CD4-positive, alpha-beta T cell (primary cell): ENCODE data around the gene OTULIN. TPM values are rescaled to one million over a fixed set of nuclear protein-coding genes. Genes with fewer than 3 reads are reported as not detected.

Experiments
- ATAC-seq: fragments of 200-7000 bp; cut with Tn5 transposase; one replicate; pipeline ENCODE4 v1.10.0; 2022; ENCODE audit warnings: mild to moderate bottlenecking; ENCODE audit not compliant: poor library complexity
- CTCF ChIA-PET: fragments of 350-600 bp; sonication (Branson Sonifier 250); formaldehyde crosslinking; loops from one replicate; lab custom pipeline; 2021; ENCODE audit warnings: antibody characterized with exemption, inconsistent platforms; lab: Charles Lee
- POLR2A ChIA-PET: fragments of 350-600 bp; sonication (Branson Sonifier 250); formaldehyde crosslinking; loops from one replicate; lab custom pipeline; 2021; ENCODE audit warnings: antibody characterized with exemption, inconsistent platforms; lab: Charles Lee
- DNase-seq, 14 experiments: peaks; one replicate each; pipeline ENCODE4 v3.0.0-alpha.2; 2013 to 2020; ENCODE audit warnings: mixed read lengths in 2 of 14
- H3K27ac ChIP-seq, 2 donors: one replicate each; pipeline versions ENCODE4 v1.5.1 to v1.7.0; 2013; ENCODE audit warnings: low read length in 2 of 2, low read depth in 1 of 2, mild to moderate bottlenecking in 1 of 2
- H3K27me3 ChIP-seq, 2 experiments: 1 replicate in 1 of 2; 2 replicates in 1 of 2; pipeline versions ENCODE4 v1.6.1 to v1.7.0; 2013; ENCODE audit warnings: low read length in 2 of 2, control low read depth in 1 of 2, mild to moderate bottlenecking in 1 of 2, moderate library complexity in 1 of 2; ENCODE audit not compliant: insufficient read depth in 2 of 2, control insufficient read depth in 1 of 2
- H3K36me3 ChIP-seq: one replicate; pipeline ENCODE4 v1.6.1; 2013; ENCODE audit warnings: low read length, control low read depth; ENCODE audit not compliant: insufficient read depth
- H3K4me1 ChIP-seq: one replicate; pipeline ENCODE4 v1.6.1; 2013; ENCODE audit warnings: low read length, control low read depth; ENCODE audit not compliant: insufficient read depth
- H3K4me3 ChIP-seq: one replicate; pipeline ENCODE4 v1.5.1; 2013; ENCODE audit warnings: mild to moderate bottlenecking, low read length, moderate library complexity
- H3K9me3 ChIP-seq, 2 experiments: 1 replicate in 1 of 2; 2 replicates in 1 of 2; pipeline versions ENCODE4 v1.6.1 to v1.7.0; 2013; ENCODE audit warnings: low read length in 2 of 2, mild to moderate bottlenecking in 2 of 2, control low read depth in 1 of 2, moderate library complexity in 1 of 2; ENCODE audit not compliant: control insufficient read depth in 1 of 2, insufficient read depth in 1 of 2
- H3K27ac Mint-ChIP-seq: one replicate; pipeline ENCODE4 v1.8.0; 2020; ENCODE audit warnings: mixed read lengths
- H3K27me3 Mint-ChIP-seq: one replicate; pipeline ENCODE4 v1.8.0; 2021; ENCODE audit warnings: mixed read lengths
- H3K36me3 Mint-ChIP-seq: one replicate; pipeline ENCODE4 v1.8.0; 2021; ENCODE audit warnings: low read depth, mixed read lengths
- H3K4me1 Mint-ChIP-seq: one replicate; pipeline ENCODE4 v1.8.0; 2021; ENCODE audit warnings: low read depth, mixed read lengths
- H3K4me3 Mint-ChIP-seq: one replicate; pipeline ENCODE4 v1.8.0; 2020; ENCODE audit warnings: mild to moderate bottlenecking, mixed read lengths
- H3K9me3 Mint-ChIP-seq: one replicate; pipeline ENCODE4 v1.8.0; 2020; ENCODE audit warnings: mixed read lengths
- CTCF ChIP-seq: fragments of 200-600 bp; IDR thresholded peaks from one replicate; pipeline ENCODE4 v1.8.0; 2022; ENCODE audit warnings: antibody characterized with exemption, mild to moderate bottlenecking
- intact Hi-C, 2 experiments: fragments of 100-400 bp; cut with DNase I in 1 of 2; cut with micrococcal nuclease in 1 of 2; formaldehyde crosslinking; loops; one replicate each; pipeline versions ENCODE4 v1.15.1 to v1.9.0; 2023 to 2025; cut with DNase I, micrococcal nuclease
- total RNA-seq, 174 experiments: library from RNA in 2 of 174; stranded (reverse) in 2 of 174; gene quantifications; one replicate each; pipeline ENCODE4 v1.2.3 and lab custom pipeline; 2021 to 2026

Gene OTULIN
- total RNA-seq, 2 experiments from 2014 or later = 69.4 to 77.0 TPM

DNA sequence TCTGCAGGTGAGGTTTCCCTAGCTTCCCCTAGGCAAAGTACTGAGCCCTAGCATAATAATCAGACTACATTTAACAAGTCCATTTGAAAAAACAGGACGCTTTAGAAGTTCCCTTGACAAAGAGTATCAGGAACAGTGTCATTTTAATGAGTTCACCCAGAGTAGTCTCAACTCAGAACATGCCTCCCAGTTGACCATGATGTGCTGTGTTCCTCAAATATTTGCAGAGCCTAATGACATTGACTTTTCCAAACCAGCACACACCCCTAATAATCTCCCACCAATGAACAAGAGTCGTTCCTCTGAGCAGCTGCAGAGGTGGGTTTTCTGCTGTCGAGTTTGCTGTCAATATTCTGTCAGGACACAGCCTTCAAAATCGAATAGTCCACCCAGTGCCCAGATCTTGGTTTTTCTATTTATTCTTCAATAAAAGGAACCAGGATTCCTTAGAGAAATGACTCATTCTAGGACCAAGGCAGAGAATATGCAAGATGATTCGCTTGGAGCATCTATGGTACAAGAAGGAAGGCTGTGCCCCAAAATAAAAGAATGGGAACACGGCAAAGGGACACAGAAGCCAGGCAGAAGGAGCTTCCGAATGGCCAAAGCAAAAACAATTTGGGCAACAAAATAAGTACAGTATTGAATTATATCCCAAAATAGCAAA, 57.6 kb downstream of the OTULIN start:
- no peak overlapping the region for H3K27ac Mint-ChIP-seq

GRCh38 chr5:14722923-14723322, 58.4 kb downstream of the OTULIN start:
- H3K4me1 Mint-ChIP-seq = peaks cover 45% of the 10 kb centered on the region

More for the DNA sequence above, 57.6 kb downstream of the OTULIN start:
- Histone ChIP-seq H3K27ac (no peak overlapping the region), H3K4me3 (no peak overlapping the region), H3K27me3 (no peaks in the 10 kb centered on the region), H3K4me1 (peaks cover 16% of the 10 kb centered on the region), H3K36me3 (peaks cover 31% of the 10 kb centered on the region), H3K9me3 (no peaks in the 10 kb centered on the region)
- no peaks in the 10 kb centered on the region for H3K9me3 Mint-ChIP-seq
- H3K36me3 Mint-ChIP-seq = peaks cover 71% of the 10 kb centered on the region
- H3K4me3 Mint-ChIP-seq = no peak overlapping the region
- ChIA-PET CTCF (interaction anchor here (1.1 to 1.4 kb wide), 2 partner anchors 17 to 235 kb away, joined by 3 read pairs; no protein-coding TSS in a partner anchor), POLR2A (interaction anchor here (0.6 to 3.6 kb wide), 2 partner anchors 11 to 15 kb away, joined by 3 to 28 read pairs; no protein-coding TSS in a partner anchor)
- DNase-seq (no peak), ATAC-seq (no peak)
- peaks cover 40% of the 10 kb centered on the region for H3K4me1 Mint-ChIP-seq
- H3K27me3 Mint-ChIP-seq = no peaks in the 10 kb centered on the region
- intact Hi-C loops = no loop called here
- TF ChIP-seq CTCF = no peak

DNA sequence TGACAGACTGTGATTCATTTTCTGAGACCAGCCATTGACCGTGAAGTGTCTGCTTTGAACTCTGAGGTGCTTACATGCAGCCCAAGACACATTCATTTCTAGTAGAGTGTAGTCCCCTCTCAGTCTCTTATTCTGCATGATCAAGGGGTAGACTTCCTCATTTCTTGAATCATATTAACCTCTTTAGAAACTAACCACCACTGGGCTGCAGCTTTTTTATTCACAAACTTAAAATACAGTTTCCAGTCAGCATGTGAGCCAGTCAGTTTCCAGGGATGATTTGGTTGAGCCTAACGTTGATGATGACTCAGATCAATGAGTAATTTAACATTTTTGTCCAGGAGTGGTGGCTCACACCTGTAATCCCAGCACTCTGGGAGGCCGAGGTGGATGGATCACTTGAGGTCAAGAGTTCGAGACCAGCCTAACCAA, 59.2 kb downstream of the OTULIN start:
- intact Hi-C loops = no loop called here
- ChIA-PET CTCF (interaction anchor here (1.4 to 2.5 kb wide), 2 partner anchors 38 to 280 kb away, joined by 4 to 7 read pairs; no protein-coding TSS in a partner anchor), POLR2A (interaction anchor here (0.8 kb wide), 1 partner anchor 144 kb away, joined by 3 read pairs; no protein-coding TSS in a partner anchor)
- ATAC-seq (no peak), DNase-seq (no peak)
- no peaks in the 10 kb centered on the region for H3K9me3 Mint-ChIP-seq
- Histone ChIP-seq H3K27ac (no peak overlapping the region), H3K4me3 (no peak overlapping the region), H3K4me1 (peaks cover 16% of the 10 kb centered on the region), H3K36me3 (peaks cover 21% of the 10 kb centered on the region), H3K9me3 (no peaks in the 10 kb centered on the region), H3K27me3 (no peaks in the 10 kb centered on the region)
- H3K27me3 Mint-ChIP-seq = no peaks in the 10 kb centered on the region
- H3K4me1 Mint-ChIP-seq = peaks cover 43% of the 10 kb centered on the region
- H3K36me3 Mint-ChIP-seq = peaks cover 59% of the 10 kb centered on the region
- TF ChIP-seq CTCF = no peak
- H3K27ac Mint-ChIP-seq = no peak overlapping the region
- H3K4me3 Mint-ChIP-seq = no peak overlapping the region

More at GRCh38 chr5:14722923-14723322, 58.4 kb downstream of the OTULIN start:
- intact Hi-C loops = no loop called here
- H3K9me3 Mint-ChIP-seq = no peaks in the 10 kb centered on the region
- peaks cover 24% of the 10 kb centered on the region for H3K36me3 ChIP-seq
- peaks cover 16% of the 10 kb centered on the region for H3K4me1 ChIP-seq
- TF ChIP-seq CTCF = no peak
- no peak overlapping the region for H3K4me3 Mint-ChIP-seq
- CTCF ChIA-PET = no interaction called here
- H3K9me3 ChIP-seq = no peaks in the 10 kb centered on the region
- H3K27ac Mint-ChIP-seq = peak overlapping the region; percentile 13
- ATAC-seq = no peak
- no peak for DNase-seq
- H3K27ac ChIP-seq = no peak overlapping the region
- POLR2A ChIA-PET = interaction anchor here (3.6 kb wide), 1 partner anchor 16 kb away, joined by 28 read pairs; no protein-coding TSS in a partner anchor
- no peaks in the 10 kb centered on the region for H3K27me3 Mint-ChIP-seq
- no peak overlapping the region for H3K4me3 ChIP-seq
- no peaks in the 10 kb centered on the region for H3K27me3 ChIP-seq
- H3K36me3 Mint-ChIP-seq = peaks cover 66% of the 10 kb centered on the region
